IMR-90 (cell line): ENCODE measurements around the gene AFG3L2.

ENCODE experiments used
- CEBPB ChIP-seq: IDR thresholded peaks from 2 replicates; pipeline ENCODE4 v1.6.1; 2012; ENCODE audit warnings: low read depth, low read length, improper control_type of control experiment
- MAFK ChIP-seq: IDR thresholded peaks from 2 replicates; pipeline ENCODE4 v1.6.1; 2012; ENCODE audit warnings: low read depth, low read length, improper control_type of control experiment
- MAZ ChIP-seq: IDR thresholded peaks from 2 replicates; pipeline ENCODE4 v1.6.1; 2012; ENCODE audit warnings: low read depth, mild to moderate bottlenecking, low read length, improper control_type of control experiment, moderate library complexity, borderline replicate concordance
- MXI1 ChIP-seq: IDR thresholded peaks from 2 replicates; pipeline ENCODE4 v1.6.1; 2012; ENCODE audit warnings: low read depth, mild to moderate bottlenecking, low read length, moderate library complexity, borderline replicate concordance
- POLR2A ChIP-seq: IDR thresholded peaks from 2 replicates; pipeline ENCODE4 v1.6.1; 2012; ENCODE audit warnings: mild to moderate bottlenecking, low read depth, low read length
- RAD21 ChIP-seq: IDR thresholded peaks from 2 replicates; pipeline ENCODE4 v1.6.1; 2012; ENCODE audit warnings: low read length, improper control_type of control experiment
- RCOR1 ChIP-seq: IDR thresholded peaks from 2 replicates; pipeline ENCODE4 v1.6.1; 2012; ENCODE audit warnings: mild to moderate bottlenecking, low read length, improper control_type of control experiment; ENCODE audit not compliant: insufficient replicate concordance
- RFX5 ChIP-seq: IDR thresholded peaks from 2 replicates; pipeline ENCODE4 v1.8.0; 2012; ENCODE audit warnings: low read depth, mild to moderate bottlenecking, low read length, moderate library complexity
- SMC3 ChIP-seq: fragments of 150-350 bp; IDR thresholded peaks from 2 replicates; pipeline ENCODE4 v1.6.1; 2016; ENCODE audit warnings: low read depth, mild to moderate bottlenecking, antibody characterized with exemption, low read length, moderate library complexity
- TF ChIP-seq, protein P1 (sequence below): conservative IDR thresholded peaks from 2 replicates; pipeline ENCODE4 v1.5.1; 2012; ENCODE audit warnings: mild to moderate bottlenecking, low read depth, low read length, improper control_type of control experiment
- TF ChIP-seq, protein P2 (sequence below): fragments of 150-350 bp; IDR thresholded peaks from 2 replicates; pipeline ENCODE4 v1.6.1; 2017; ENCODE audit warnings: mild to moderate bottlenecking, antibody characterized with exemption, low read length, low read depth

DNA sequence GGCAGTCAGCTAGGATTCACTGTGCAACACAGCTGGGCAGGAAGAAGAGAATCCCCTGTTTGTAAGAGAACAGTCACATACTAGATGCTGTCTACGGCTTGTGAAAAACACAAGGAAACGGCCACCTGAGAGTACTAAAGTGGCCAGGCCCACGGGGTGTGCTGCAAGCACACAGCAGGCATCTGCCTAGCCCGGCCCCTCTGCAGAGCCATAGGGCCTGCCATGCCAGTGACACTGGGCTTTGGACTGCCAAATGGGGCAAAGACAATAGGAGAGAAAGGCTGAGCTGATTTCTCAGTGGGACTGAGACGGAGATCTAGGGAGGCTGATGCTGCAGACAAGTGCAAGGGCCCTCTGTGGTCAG is 58.7 kb downstream of the AFG3L2 start:
- TF ChIP-seq, protein P1, sequence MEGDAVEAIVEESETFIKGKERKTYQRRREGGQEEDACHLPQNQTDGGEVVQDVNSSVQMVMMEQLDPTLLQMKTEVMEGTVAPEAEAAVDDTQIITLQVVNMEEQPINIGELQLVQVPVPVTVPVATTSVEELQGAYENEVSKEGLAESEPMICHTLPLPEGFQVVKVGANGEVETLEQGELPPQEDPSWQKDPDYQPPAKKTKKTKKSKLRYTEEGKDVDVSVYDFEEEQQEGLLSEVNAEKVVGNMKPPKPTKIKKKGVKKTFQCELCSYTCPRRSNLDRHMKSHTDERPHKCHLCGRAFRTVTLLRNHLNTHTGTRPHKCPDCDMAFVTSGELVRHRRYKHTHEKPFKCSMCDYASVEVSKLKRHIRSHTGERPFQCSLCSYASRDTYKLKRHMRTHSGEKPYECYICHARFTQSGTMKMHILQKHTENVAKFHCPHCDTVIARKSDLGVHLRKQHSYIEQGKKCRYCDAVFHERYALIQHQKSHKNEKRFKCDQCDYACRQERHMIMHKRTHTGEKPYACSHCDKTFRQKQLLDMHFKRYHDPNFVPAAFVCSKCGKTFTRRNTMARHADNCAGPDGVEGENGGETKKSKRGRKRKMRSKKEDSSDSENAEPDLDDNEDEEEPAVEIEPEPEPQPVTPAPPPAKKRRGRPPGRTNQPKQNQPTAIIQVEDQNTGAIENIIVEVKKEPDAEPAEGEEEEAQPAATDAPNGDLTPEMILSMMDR = no peak
- TF ChIP-seq POLR2A = no peak
- TF ChIP-seq, protein P2, sequence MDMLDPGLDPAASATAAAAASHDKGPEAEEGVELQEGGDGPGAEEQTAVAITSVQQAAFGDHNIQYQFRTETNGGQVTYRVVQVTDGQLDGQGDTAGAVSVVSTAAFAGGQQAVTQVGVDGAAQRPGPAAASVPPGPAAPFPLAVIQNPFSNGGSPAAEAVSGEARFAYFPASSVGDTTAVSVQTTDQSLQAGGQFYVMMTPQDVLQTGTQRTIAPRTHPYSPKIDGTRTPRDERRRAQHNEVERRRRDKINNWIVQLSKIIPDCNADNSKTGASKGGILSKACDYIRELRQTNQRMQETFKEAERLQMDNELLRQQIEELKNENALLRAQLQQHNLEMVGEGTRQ = no peak
- no peak for TF ChIP-seq MAZ
- TF ChIP-seq MXI1 = no peak
- TF ChIP-seq RAD21 = no peak
- TF ChIP-seq SMC3 = no peak
- TF ChIP-seq RCOR1 = no peak
- TF ChIP-seq CEBPB = no peak
- no peak for TF ChIP-seq RFX5
- no peak for TF ChIP-seq MAFK
